Lung microvascular endothelial cell (primary cell): ENCODE data around the gene ZNF584. TPM values are rescaled to one million over a fixed set of nuclear protein-coding genes. Genes with fewer than 3 reads are reported as not detected.
A peak's percentile ranks its signal among the peaks of the same experiment; 100 is the strongest.
"Not testable (repeated sequence)": the region's sequence is repeated elsewhere in the genome, so short reads cannot be mapped to it uniquely, and the experiment has no call there.

ENCODE experiments used
- DNase-seq, 2 donors: peaks; one replicate each; pipeline versions ENCODE4 v3.0.0 to v3.0.0-alpha.2; 2010; ENCODE audit warnings: low read depth in 2 of 2
- total RNA-seq: library from RNA; depleted of rRNA; stranded (reverse); fragments of >200 nt; gene quantifications from 2 replicates; pipeline ENCODE4 v1.2.1, GENCODE V29; 2014

The ZNF584 gene
- total RNA-seq, 1 donor from 2014 or later = 9.1 TPM

- not testable (repeated sequence) for DNase-seq
These were observed 4.5 kb upstream of the ZNF584 start for GRCh38 chr19:58403920-58404478.

DNA sequence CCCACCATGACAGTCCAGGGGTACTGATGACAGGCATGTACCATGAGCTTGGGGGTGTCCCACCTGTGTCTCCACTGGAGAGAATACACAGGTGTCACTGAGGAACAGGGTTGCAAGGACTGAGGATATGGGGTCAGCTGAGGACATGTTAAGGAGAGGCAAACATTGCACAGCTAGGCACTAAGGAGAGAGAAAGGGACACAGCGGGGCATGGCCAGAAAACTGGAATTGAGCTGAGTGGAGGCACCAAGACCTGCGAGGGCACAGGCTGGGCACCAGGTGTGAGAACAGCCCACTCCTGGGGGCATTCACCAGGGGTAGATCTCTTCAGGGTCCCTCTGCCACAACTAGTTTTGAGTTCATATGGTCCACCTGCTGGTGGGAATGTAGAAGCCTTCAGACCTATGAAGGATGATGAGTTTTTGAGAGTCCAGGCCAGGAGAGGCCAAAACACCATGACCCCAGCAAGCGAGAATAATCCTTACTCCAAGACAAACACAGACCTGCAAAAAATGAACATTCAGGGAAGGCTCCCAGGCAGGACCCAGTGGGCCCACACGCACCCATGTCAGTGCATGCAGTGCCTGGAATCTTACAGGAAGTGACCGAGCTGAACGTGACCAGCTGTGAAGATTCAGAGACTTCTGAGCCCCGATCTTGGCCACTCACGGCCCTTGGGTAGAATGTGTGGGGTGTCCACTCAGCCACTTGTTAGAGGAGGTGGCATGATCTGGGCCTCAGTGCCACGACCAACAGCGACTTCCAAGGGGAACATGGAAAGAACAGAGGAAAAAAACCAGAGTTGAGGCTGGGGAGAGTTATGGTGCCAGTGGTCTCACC is 1.4 kb upstream of the ZNF584 start:
- no peak for DNase-seq

DNA sequence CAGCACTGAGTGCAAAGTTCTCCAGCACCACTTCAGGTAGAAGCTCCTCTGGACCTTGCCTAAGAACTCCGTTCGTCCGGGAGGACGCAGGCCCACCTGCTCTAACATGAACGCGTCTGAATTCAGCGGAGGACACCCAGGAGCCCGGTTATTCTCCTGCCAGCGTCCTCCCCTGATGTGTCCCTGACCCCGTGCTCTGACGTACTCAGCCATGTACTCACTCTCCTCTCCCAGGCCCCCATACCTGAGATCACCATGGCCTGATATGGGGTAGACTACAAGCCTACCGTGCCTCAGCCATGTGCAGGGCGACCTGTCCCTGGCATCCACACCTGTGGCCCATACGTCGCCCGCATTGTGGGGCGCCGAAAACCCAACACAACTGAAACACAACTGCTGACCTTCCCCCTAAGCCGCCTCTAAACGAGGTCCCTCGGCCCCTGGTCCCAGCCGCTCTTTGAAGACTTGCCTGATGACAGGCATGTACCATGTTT is 744 bp upstream of the ZNF584 start:
- peak in 1 of 2 donors; percentile 24 for DNase-seq

DNA sequence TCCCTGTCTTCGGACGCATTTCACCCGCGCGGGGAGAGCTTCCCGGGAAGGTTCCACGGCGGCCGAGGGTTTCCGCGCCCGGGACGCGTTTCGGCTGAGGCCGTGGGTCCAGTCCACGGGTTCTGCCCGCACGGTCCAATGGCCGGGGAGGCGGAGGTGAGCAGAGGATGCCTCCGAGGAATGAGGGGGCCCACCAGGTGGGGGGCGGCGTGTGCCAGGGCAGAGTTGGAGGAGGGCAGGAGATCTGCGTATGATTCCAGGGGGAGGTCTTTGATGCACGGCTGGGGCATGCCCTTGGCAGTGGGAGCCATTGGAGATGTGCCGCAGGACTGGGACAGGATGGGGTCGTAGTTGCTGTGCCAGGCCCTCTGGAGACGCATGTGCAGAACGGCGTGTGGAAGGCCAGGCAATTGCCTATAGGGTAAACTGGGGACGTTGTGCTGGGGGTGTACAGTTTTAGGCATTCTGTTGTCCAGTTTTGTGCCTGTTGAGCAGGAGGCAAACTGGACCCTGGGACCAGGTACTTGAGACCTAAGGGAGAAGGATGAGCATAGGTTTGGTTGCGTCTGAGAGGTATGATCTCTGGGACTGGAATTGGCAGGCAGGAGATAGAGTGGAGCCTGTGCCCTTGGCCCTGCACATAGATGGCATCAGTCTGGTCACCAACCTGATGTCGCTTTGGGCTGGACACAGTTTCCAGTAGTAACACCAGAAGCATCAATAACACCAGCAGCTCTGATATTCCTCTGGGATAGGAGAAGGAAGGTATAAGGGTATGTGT is 751 bp downstream of the ZNF584 start:
- DNase-seq = peak; percentile 36 to 51

- no peak for DNase-seq
These were observed 8.2 kb downstream of the ZNF584 start for GRCh38 chr19:58416604-58417003.

DNA sequence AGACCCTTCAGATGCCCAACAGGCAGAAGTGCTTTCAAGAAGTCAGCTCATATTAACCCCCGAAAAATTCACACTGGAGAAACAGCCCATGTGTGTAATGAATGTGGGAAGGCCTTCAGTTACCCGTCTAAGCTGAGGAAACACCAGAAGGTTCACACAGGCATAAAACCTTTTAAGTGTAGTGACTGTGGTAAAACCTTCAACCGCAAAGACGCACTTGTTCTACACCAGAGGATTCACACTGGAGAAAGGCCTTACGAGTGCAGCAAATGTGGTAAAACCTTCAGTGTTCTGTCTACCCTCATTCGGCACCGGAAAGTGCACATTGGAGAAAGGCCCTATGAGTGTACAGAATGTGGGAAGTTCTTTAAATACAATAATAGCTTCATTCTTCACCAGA is 8.6 kb downstream of the ZNF584 start:
- DNase-seq = no peak

- DNase-seq = no peak
These were observed 20.2 kb downstream of the ZNF584 start for GRCh38 chr19:58428617-58429016.

DNA sequence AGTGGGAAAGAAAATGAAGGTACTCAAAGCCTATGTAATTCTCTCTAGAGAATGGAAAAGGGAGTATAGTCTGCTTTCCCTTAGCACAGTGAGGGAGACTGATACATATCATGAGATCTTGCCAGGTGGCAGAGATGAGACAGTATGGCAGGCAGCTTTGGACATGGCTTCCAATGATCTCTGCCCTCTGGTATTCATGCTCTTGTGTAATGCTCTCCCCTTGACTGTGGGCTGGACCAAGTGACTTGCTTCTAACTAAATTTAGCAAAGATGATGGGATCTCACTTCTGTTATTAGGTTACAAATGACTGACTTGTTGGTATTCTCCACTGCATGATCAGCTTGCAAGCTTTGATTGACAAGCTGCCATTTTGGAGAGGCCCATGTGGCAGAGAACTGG is 21.3 kb downstream of the ZNF584 start:
- DNase-seq = no peak

DNA sequence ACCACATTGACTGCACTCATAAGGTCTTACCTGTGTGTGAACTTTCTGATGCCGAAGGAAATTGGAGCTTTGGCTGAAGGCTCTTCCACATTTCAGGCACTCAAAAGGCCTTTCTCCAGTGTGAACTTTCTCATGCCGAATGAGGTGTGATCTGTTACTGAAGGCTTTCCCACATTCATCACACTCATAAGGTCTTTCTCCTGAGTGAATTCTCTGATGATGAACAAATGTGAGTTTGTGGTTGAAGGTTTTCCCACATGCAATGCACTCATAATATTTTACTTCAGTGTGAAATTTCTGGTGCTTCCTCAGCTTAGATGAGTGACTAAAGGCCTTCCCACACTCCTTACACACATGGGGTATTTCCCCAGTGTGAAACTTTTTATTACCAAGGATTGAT is 25.8 kb downstream of the ZNF584 start:
- DNase-seq = peak in 1 of 2 donors; percentile 21

GRCh38 chr19:58439576-58440554 is 31.4 kb downstream of the ZNF584 start, which contains the start of gene ZNF132:
ZNF132 (minus strand) TSS chr19:58440153; CDS start chr19:58439821, 332 bp downstream.
- peak; percentile 100 for DNase-seq

DNA sequence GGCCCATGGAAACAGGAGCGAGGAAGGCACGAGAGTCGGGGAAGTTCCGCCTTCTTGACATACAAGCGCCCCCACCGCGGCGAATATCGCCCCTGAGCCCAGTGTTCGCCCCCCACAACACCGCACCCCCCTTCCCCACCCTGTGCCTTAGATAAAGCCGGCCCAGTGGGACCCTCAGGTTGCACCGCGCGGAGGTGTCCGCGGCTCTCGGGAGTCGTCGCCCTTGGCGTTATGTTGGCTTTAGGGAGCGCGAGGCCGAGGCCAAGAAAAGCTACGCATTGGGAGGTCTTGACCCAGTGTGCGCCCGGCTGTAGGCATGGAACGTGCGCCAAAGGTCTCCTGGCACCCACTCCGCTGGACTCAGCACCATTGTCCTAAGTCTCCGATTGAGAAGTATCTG is 32.1 kb downstream of the ZNF584 start:
- no peak for DNase-seq

- DNase-seq = not testable (repeated sequence)
These were observed 34.5 kb downstream of the ZNF584 start for GRCh38 chr19:58442986-58443385.

- not testable (repeated sequence) for DNase-seq
These were observed 40.4 kb downstream of the ZNF584 start for GRCh38 chr19:58448860-58449259.

GRCh38 chr19:58449980-58450379 is 41.5 kb downstream of the ZNF584 start:
- DNase-seq = not testable (repeated sequence)

DNA sequence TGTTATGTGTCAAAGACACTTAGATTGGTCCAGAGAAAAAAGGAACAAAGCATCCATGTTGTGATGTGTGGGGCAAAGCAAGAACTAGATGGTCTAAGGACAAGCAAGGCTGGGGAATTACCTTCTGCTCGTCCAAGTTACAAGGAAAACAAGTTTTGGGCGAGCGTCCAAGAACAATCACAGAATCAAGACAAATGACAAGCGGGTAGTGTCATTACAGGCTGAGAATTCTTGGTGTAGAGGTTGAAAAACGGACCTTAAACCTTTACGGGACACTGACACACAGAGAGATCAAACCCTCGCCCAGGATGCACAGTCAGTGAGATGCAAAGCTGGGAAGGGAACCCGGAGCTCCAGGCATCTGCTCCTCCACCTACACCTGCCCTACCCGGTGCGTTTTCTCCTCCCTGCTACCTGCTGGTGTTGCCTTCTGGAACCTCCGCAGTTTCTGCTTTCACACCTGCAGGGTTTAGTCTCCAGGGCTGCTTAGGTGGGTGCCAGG is 42.5 kb downstream of the ZNF584 start:
- DNase-seq = peak in 1 of 2 donors; percentile 15

DNA sequence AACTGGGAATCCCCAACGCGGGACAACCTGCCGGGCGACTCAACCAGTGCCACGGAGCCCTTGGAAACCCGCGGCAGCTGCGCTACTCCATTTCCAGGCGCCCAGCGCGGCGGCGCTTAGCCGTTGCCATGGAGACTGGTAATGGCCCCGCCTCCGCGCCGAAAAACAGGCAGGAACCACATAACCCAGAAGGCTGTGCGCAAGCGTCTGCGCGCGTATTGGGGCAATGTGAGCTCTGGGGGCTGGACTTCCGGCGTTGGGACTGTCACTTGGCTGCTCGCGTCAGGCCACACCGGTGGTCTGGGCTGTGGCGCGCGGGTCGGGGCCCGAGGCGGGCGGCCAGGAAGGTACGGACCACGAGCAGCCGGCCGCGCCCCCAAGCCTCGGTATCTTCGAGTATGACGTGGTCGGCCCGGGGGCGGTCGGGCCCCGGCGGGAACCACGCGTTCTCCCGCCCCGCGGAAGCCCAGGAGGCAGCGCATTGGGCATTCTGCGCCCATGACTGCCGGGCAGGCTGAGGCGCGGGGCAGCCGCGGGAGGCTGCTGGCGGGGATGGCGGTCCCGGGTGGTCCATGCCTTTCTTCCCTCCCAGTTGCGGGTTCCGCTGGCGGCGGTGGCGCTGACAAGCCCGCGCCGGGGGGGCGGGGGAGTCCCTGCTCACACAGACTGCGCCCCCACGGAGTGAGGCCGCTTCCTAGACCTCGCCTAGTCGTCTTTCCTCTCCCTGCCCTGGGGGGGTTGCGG is 43.1 kb downstream of the ZNF584 start, which contains the start of gene ZNF324B:
Gene ZNF324B (plus strand): TSS at position 265 of the 744 bp plus-strand sequence. CDS start 2,080 bp downstream, outside the sequence.
- DNase-seq = peak; percentile 96 to 97

GRCh38 chr19:58453743-58454142 is 45.3 kb downstream of the ZNF584 start:
- no peak for DNase-seq

DNA sequence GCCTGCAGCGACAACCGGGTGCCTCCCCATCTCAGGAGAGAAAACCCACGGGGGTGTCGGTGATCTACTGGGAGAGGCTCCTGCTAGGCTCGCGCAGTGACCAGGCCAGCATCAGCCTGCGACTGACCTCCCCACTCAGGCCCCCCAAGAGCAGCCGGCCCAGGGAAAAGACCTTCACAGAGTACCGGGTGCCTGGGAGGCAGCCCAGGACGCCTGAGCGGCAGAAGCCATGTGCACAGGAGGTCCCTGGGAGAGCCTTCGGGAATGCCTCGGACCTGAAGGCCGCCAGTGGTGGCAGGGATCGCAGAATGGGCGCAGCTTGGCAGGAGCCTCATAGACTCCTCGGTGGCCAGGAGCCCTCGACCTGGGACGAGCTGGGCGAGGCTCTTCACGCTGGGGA is 46.9 kb downstream of the ZNF584 start:
- no peak for DNase-seq

- DNase-seq = no peak
These were observed 47.7 kb downstream of the ZNF584 start for GRCh38 chr19:58456111-58456510.

DNA sequence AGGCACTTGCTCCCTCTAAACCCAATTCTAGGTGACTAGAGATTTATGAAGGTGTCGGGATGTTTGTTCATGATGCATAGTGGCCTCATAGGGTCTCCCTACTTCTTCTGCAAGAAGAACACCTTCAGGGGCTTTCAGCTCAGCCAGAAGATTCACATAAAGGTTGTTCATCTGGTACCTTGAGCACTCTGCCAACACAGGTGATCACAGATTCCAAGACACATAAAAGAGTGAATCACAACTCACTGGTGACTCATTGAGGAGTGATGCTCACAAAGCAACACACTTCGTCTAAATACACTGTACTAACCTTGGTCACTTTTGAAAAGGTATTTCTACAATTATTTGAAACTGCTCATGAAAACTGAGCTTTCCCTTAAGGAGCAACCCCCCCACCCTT is 51.6 kb downstream of the ZNF584 start:
- DNase-seq = no peak
